Right lobe of liver (tissue), 6 donors: Measurements from ENCODE around the gene NFIL3. TPM values are rescaled to one million over a fixed set of nuclear protein-coding genes. Genes with fewer than 3 reads are reported as not detected.

Experiments used
- ATAC-seq, 4 donors: fragments of 200-7000 bp; cut with Tn5 transposase; one replicate each; pipeline ENCODE4 v1.9.1; 2020; ENCODE audit warnings: mild to moderate bottlenecking in 4 of 4, moderate library complexity in 4 of 4
- DNase-seq, 3 donors: peaks; one replicate each; pipeline ENCODE4 v3.0.0-alpha.2; 2020
- H3K27ac ChIP-seq, 3 donors: fragments of 200-600 bp; one replicate each; pipeline ENCODE4 v1.8.0; 2022
- H3K27me3 ChIP-seq, 2 donors: fragments of 200-600 bp; one replicate each; pipeline ENCODE4 v1.8.0; 2022
- H3K36me3 ChIP-seq, 4 donors: fragments of 200-600 bp; sonication (generic) in 1 of 4; one replicate each; pipeline versions ENCODE4 v1.5.1 to v1.8.0; 2017 to 2022; ENCODE audit warnings: control low read depth in 1 of 4
- H3K4me1 ChIP-seq, 4 donors: fragments of 200-600 bp; sonication (generic) in 1 of 4; one replicate each; pipeline versions ENCODE4 v1.5.1 to v1.8.0; 2017 to 2022; ENCODE audit warnings: control low read depth in 1 of 4
- H3K4me3 ChIP-seq, 3 donors: fragments of 200-600 bp; one replicate each; pipeline ENCODE4 v1.8.0; 2022
- H3K9me3 ChIP-seq, 4 donors: fragments of 200-600 bp; sonication (generic) in 1 of 4; one replicate each; pipeline versions ENCODE4 v1.5.1 to v1.8.0; 2017 to 2022; ENCODE audit warnings: control low read depth in 1 of 4
- CTCF ChIP-seq, 4 donors: fragments of 200-600 bp in 3 of 4; fragments of 450-650 bp in 1 of 4; IDR thresholded peaks; one replicate each; pipeline versions ENCODE4 v1.5.1 to v1.8.0; 2016 to 2022; ENCODE audit warnings: antibody characterized with exemption in 4 of 4, mild to moderate bottlenecking in 2 of 4
- POLR2A ChIP-seq: fragments of 450-650 bp; IDR thresholded peaks from one replicate; pipeline ENCODE4 v1.6.1; 2017; ENCODE audit warnings: antibody characterized with exemption, mild to moderate bottlenecking
- WGBS: methylation state at CpG from one replicate; pipeline ENCODE4 v1.1.6; 2018; ENCODE audit warnings: low coverage, low lambda C conversion rate; ENCODE audit not compliant: insufficient coverage; ENCODE audit errors: missing lambda C conversion rate; 5-methylcytosine and 5-hydroxymethylcytosine counted together
- intact Hi-C, 2 donors: fragments of 100-400 bp; cut with DNase I; formaldehyde crosslinking; loops; one replicate each; pipeline versions ENCODE4 v1.11.2 to v1.14.1; 2022
- total RNA-seq, 6 experiments: library from RNA; depleted of rRNA in 2 of 6; stranded (reverse); fragments of >200 nt in 2 of 6; fragmentation: NEBNext Ultra II Directional in 3 of 6; extraction: Animal tissue kit (Norgen Biotek cat#: 25700) in 3 of 6; gene quantifications; one replicate each; pipeline versions ENCODE4 v1.1.0 to v1.2.4, GENCODE V29; 2016 to 2023
- donor health status: DM: no; HTN: yes; CAD: no.
- donor health status: DM: no; HTN: no; CAD: no.
- donor health status: DM: no; HTN: no; CAD: no.
- donor health status: DM: no; HTN: yes; CAD: no.
- donor health status: DM: no; HTN: yes; CAD: no.

The NFIL3 gene
- total RNA-seq, 6 experiments from 2014 or later: 16.0 to 55.4 (median 25.6) TPM

- H3K27me3 ChIP-seq: no peaks in the 10 kb centered on the region
- no peak overlapping the region for H3K27ac ChIP-seq
- peaks cover 0 to 42% (median 6%) of the 10 kb centered on the region in 4 donors for H3K4me1 ChIP-seq
- H3K4me3 ChIP-seq: no peak overlapping the region
- ATAC-seq (no peak), DNase-seq (no peak)
- no peaks in the 10 kb centered on the region for H3K9me3 ChIP-seq
- WGBS: 65% methylated on average over 3 of the region's 3 CpGs
- peaks cover 0 to 4% (median 2%) of the 10 kb centered on the region in 4 donors for H3K36me3 ChIP-seq
- intact Hi-C loops: no loop called here
- no peak for TF ChIP-seq CTCF (IDR thresholded peaks at IDR 0.05)
- no peak for TF ChIP-seq POLR2A
These were observed 8.3 kb downstream of the NFIL3 start for GRCh38 chr9:91415290-91415689.

DNA sequence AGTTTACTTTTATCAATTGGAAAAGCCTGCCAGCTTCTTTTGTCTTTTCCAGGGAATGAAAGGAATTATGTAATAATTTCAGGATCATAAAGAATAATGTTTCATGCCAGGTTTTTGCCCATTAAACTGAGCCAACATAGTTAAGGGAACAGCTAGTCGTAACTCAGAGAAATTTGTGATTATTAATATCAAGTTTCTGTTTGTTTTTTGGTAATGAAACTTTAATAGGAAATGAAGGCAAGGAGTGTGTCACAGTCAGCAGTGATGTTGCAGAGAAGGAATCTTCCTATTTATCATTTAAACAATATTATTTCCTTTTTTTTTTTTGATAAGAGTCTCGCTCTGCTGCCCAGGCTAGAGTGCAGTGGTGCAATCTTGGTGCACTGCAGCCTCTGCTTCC is 10.7 kb downstream of the NFIL3 start:
- Histone ChIP-seq H3K9me3 (no peaks in the 10 kb centered on the region), H3K36me3 (peaks cover 7 to 19% (median 13%) of the 10 kb centered on the region in 4 donors)
- WGBS: 64% methylated on average over 2 of the region's 2 CpGs

DNA sequence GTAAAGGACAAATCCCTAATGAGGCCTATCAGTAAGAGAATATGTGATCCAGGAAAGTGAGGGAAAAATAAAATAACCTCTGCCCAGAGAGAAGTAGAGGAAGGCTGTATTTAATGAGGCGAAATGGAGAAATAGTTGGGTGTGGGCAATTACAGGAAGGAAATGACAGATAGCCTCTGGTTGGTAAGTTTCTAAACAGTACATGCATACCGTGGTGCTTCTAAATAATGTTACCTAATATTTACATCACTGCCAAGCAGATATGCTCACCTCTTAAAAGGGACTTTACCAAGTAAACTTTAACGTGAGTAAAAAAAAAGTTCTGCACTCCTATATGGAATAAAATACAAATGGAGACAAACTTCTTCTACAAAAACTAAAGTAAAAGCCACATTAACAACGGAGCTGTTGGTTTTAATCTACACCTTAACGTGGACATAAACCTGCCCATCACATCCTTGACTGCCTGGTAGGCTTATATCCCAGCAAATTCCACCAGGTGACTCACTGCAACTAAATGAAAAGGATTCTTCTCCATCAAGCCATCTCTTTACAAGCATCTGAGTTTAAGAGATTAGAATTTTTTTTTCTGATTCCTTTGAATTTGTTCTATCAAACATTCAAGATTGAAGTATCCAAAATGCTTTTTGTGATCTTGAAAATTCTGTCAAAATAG is 12.4 kb downstream of the NFIL3 start:
- no peak for DNase-seq
- WGBS: 45% methylated on average over 5 of the region's 5 CpGs

More for the DNA sequence above, 10.7 kb downstream of the NFIL3 start:
- DNase-seq: no peak
- peaks cover 0 to 21% (median 3%) of the 10 kb centered on the region in 4 donors for H3K4me1 ChIP-seq
- no peak for ATAC-seq
- intact Hi-C loops: no loop called here
- H3K27ac ChIP-seq: no peak overlapping the region
- TF ChIP-seq CTCF (IDR thresholded peaks at IDR 0.05) (no peak), POLR2A (no peak)
- H3K27me3 ChIP-seq: no peaks in the 10 kb centered on the region
- H3K4me3 ChIP-seq: no peak overlapping the region

DNA sequence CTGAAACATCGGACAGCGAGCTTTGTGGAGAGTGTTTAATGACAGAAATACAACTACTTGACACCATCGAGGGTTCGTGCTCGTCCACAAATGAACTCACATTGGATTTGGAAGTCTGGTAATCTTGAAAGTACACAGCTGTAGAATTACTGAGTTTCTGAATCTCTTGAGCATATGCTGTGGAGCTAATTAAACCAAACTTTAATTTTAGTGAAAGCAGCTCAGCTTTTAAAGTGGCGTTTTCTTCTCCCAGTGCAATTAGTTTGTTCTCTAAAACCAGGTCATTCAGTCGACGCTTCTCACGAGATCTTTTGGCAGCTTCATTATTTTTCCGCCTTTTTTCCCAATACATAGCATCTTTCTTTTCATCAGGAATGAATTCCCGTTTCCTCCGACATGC is 13.5 kb downstream of the NFIL3 start:
- H3K27ac ChIP-seq: no peak overlapping the region
- DNase-seq (no peak), ATAC-seq (no peak)
- WGBS: 94% methylated on average over 10 of the region's 12 CpGs
- no peaks in the 10 kb centered on the region for H3K27me3 ChIP-seq
- peaks cover 7 to 19% (median 15%) of the 10 kb centered on the region in 4 donors for H3K36me3 ChIP-seq
- no peaks in the 10 kb centered on the region for H3K9me3 ChIP-seq
- TF ChIP-seq POLR2A (no peak), CTCF (IDR thresholded peaks at IDR 0.05) (no peak)
- H3K4me3 ChIP-seq: no peak overlapping the region
- intact Hi-C loops: no loop called here
- H3K4me1 ChIP-seq: peaks cover 0 to 3% (median 0%) of the 10 kb centered on the region in 4 donors

More for the DNA sequence above, 12.4 kb downstream of the NFIL3 start:
- H3K4me3 ChIP-seq: no peak overlapping the region
- peaks cover 0 to 6% (median 0%) of the 10 kb centered on the region in 4 donors for H3K4me1 ChIP-seq
- intact Hi-C loops: no loop called here
- TF ChIP-seq POLR2A (no peak), CTCF (IDR thresholded peaks at IDR 0.05) (no peak)
- no peaks in the 10 kb centered on the region for H3K9me3 ChIP-seq
- H3K27ac ChIP-seq: no peak overlapping the region
- peaks cover 7 to 19% (median 15%) of the 10 kb centered on the region in 4 donors for H3K36me3 ChIP-seq
- H3K27me3 ChIP-seq: no peaks in the 10 kb centered on the region
- ATAC-seq: peak; percentile 32 to 52 (median 43)
